Measurements from ENCODE around the gene UBFD1. TPM values are rescaled to one million over a fixed set of nuclear protein-coding genes. Genes with fewer than 3 reads are reported as not detected.
"Not testable (repeated sequence)": the region's sequence is repeated elsewhere in the genome, so short reads cannot be mapped to it uniquely, and the experiment has no call there.

Gene UBFD1
- total and polyA plus RNA-seq, 9 donors, result 44.2 to 75.2 (median 60.6) TPM

GRCh38 chr16:23539984-23540816 is 17.3 kb upstream of the UBFD1 start:
- 97% methylated on average over 5 of the region's 11 CpGs for WGBS (ENCODE audit: insufficient coverage)
- Histone ChIP-seq H3K4me1 (ENCODE audit: control insufficient read depth, insufficient read depth, low read length) (peaks cover 2% of the 10 kb centered on the region), H3K27me3 (ENCODE audit: control insufficient read depth, insufficient read depth, low read length) (no peaks in the 10 kb centered on the region), H3K27ac (ENCODE audit: low read length) (no peak overlapping the region), H3K36me3 (ENCODE audit: control insufficient read depth, insufficient read depth, low read length) (peaks cover 49% of the 10 kb centered on the region), H3K9me3 (replicated peaks; ENCODE audit: control insufficient read depth, low read depth, low read length) (no peaks in the 10 kb centered on the region), H3K4me3 (ENCODE audit: low read length) (no peak overlapping the region)
- DNase-seq, result no peak

- peaks cover 49% of the 10 kb centered on the region for H3K36me3 ChIP-seq (ENCODE audit: control insufficient read depth, insufficient read depth, low read length)
- WGBS (ENCODE audit: insufficient coverage), result no CpG with 5 or more reads among the region's 3 CpGs
- H3K27ac ChIP-seq (ENCODE audit: low read length); H3K4me3 ChIP-seq (ENCODE audit: low read length); H3K27me3 ChIP-seq (ENCODE audit: control insufficient read depth, insufficient read depth, low read length); H3K4me1 ChIP-seq (ENCODE audit: control insufficient read depth, insufficient read depth, low read length); H3K9me3 ChIP-seq (replicated peaks; ENCODE audit: control insufficient read depth, low read depth, low read length); DNase-seq: not testable (repeated sequence)
Measured at GRCh38 chr16:23540817-23541178, 16.7 kb upstream of the UBFD1 start.

- no peak for DNase-seq
- Histone ChIP-seq H3K27me3 (ENCODE audit: control insufficient read depth, insufficient read depth, low read length) (no peaks in the 10 kb centered on the region), H3K4me1 (ENCODE audit: control insufficient read depth, insufficient read depth, low read length) (no peaks in the 10 kb centered on the region), H3K27ac (ENCODE audit: low read length) (no peak overlapping the region), H3K4me3 (ENCODE audit: low read length) (no peak overlapping the region), H3K36me3 (ENCODE audit: control insufficient read depth, insufficient read depth, low read length) (peaks cover 62% of the 10 kb centered on the region), H3K9me3 (replicated peaks; ENCODE audit: control insufficient read depth, low read depth, low read length) (no peaks in the 10 kb centered on the region)
- WGBS (ENCODE audit: insufficient coverage), result 96% methylated on average over 13 of the region's 14 CpGs
Measured at GRCh38 chr16:23544436-23544835, 13.1 kb upstream of the UBFD1 start.

- no CpG with 5 or more reads among the region's 5 CpGs for WGBS (ENCODE audit: insufficient coverage)
- peaks cover 65% of the 10 kb centered on the region for H3K36me3 ChIP-seq (ENCODE audit: control insufficient read depth, insufficient read depth, low read length)
- no peaks in the 10 kb centered on the region for H3K9me3 ChIP-seq (replicated peaks; ENCODE audit: control insufficient read depth, low read depth, low read length)
- no peak for DNase-seq
- no peaks in the 10 kb centered on the region for H3K27me3 ChIP-seq (ENCODE audit: control insufficient read depth, insufficient read depth, low read length)
- H3K27ac ChIP-seq (ENCODE audit: low read length), result no peak overlapping the region
- no peaks in the 10 kb centered on the region for H3K4me1 ChIP-seq (ENCODE audit: control insufficient read depth, insufficient read depth, low read length)
- no peak overlapping the region for H3K4me3 ChIP-seq (ENCODE audit: low read length)
Measured at GRCh38 chr16:23549938-23550337, 7.6 kb upstream of the UBFD1 start.

- peaks cover 8% of the 10 kb centered on the region for H3K4me1 ChIP-seq (ENCODE audit: control insufficient read depth, insufficient read depth, low read length)
Measured at GRCh38 chr16:23552161-23552560, 5.4 kb upstream of the UBFD1 start.

GRCh38 chr16:23554536-23554935 is 3.0 kb upstream of the UBFD1 start:
- no peak overlapping the region for H3K27ac ChIP-seq (ENCODE audit: low read length)
- WGBS (ENCODE audit: insufficient coverage), result no CpG with 5 or more reads among the region's 3 CpGs
- H3K4me3 ChIP-seq (ENCODE audit: low read length), result no peak overlapping the region
- H3K9me3 ChIP-seq (replicated peaks; ENCODE audit: control insufficient read depth, low read depth, low read length), result no peaks in the 10 kb centered on the region
- H3K27me3 ChIP-seq (ENCODE audit: control insufficient read depth, insufficient read depth, low read length), result no peaks in the 10 kb centered on the region
- DNase-seq, result no peak
- peaks cover 19% of the 10 kb centered on the region for H3K4me1 ChIP-seq (ENCODE audit: control insufficient read depth, insufficient read depth, low read length)
- peaks cover 42% of the 10 kb centered on the region for H3K36me3 ChIP-seq (ENCODE audit: control insufficient read depth, insufficient read depth, low read length)

More at GRCh38 chr16:23552161-23552560, 5.4 kb upstream of the UBFD1 start:
- Histone ChIP-seq H3K27me3 (ENCODE audit: control insufficient read depth, insufficient read depth, low read length) (no peaks in the 10 kb centered on the region), H3K9me3 (replicated peaks; ENCODE audit: control insufficient read depth, low read depth, low read length) (no peaks in the 10 kb centered on the region), H3K27ac (ENCODE audit: low read length) (no peak overlapping the region), H3K4me3 (ENCODE audit: low read length) (no peak overlapping the region), H3K36me3 (ENCODE audit: control insufficient read depth, insufficient read depth, low read length) (peaks cover 48% of the 10 kb centered on the region)
- no peak for DNase-seq
- WGBS (ENCODE audit: insufficient coverage), result 89% methylated on average over 5 of the region's 6 CpGs

- whole genome bisulfite sequencing (ENCODE audit: insufficient coverage), result under 1% methylated on average over 56 of the region's 60 CpGs
- Histone ChIP-seq H3K9me3 (replicated peaks; ENCODE audit: control insufficient read depth, low read depth, low read length) (no peaks in the 10 kb centered on the region), H3K4me1 (ENCODE audit: control insufficient read depth, insufficient read depth, low read length) (peaks cover 19% of the 10 kb centered on the region), H3K27ac (ENCODE audit: low read length) (peak overlapping the region; percentile 95), H3K36me3 (ENCODE audit: control insufficient read depth, insufficient read depth, low read length) (peaks cover 46% of the 10 kb centered on the region), H3K27me3 (ENCODE audit: control insufficient read depth, insufficient read depth, low read length) (no peaks in the 10 kb centered on the region), H3K4me3 (ENCODE audit: low read length) (peak overlapping the region; percentile 95)
- peak; percentile 73 for DNase-seq
Measured at GRCh38 chr16:23557779-23558702, 514 bp downstream of the UBFD1 start.

GRCh38 chr16:23561586-23561985 is 4.1 kb downstream of the UBFD1 start:
- Histone ChIP-seq H3K4me3 (ENCODE audit: low read length) (no peak overlapping the region), H3K27ac (ENCODE audit: low read length) (no peak overlapping the region), H3K4me1 (ENCODE audit: control insufficient read depth, insufficient read depth, low read length) (peaks cover 14% of the 10 kb centered on the region), H3K36me3 (ENCODE audit: control insufficient read depth, insufficient read depth, low read length) (peaks cover 71% of the 10 kb centered on the region), H3K9me3 (replicated peaks; ENCODE audit: control insufficient read depth, low read depth, low read length) (no peaks in the 10 kb centered on the region), H3K27me3 (ENCODE audit: control insufficient read depth, insufficient read depth, low read length) (no peaks in the 10 kb centered on the region)
- DNase-seq, result no peak
- WGBS (ENCODE audit: insufficient coverage), result 76% methylated on average over 5 of the region's 5 CpGs

- no peaks in the 10 kb centered on the region for H3K27me3 ChIP-seq (ENCODE audit: control insufficient read depth, insufficient read depth, low read length)
- H3K4me1 ChIP-seq (ENCODE audit: control insufficient read depth, insufficient read depth, low read length), result peaks cover 11% of the 10 kb centered on the region
- peaks cover 80% of the 10 kb centered on the region for H3K36me3 ChIP-seq (ENCODE audit: control insufficient read depth, insufficient read depth, low read length)
- no peak overlapping the region for H3K4me3 ChIP-seq (ENCODE audit: low read length)
- no peak for DNase-seq
- H3K9me3 ChIP-seq (replicated peaks; ENCODE audit: control insufficient read depth, low read depth, low read length), result no peaks in the 10 kb centered on the region
- WGBS (ENCODE audit: insufficient coverage), result 90% methylated on average over 4 of the region's 13 CpGs
- H3K27ac ChIP-seq (ENCODE audit: low read length), result no peak overlapping the region
Measured at GRCh38 chr16:23562505-23562904, 5.0 kb downstream of the UBFD1 start.

- 100% methylated on average over 2 of the region's 6 CpGs for WGBS (ENCODE audit: insufficient coverage)
- H3K9me3 ChIP-seq (replicated peaks; ENCODE audit: control insufficient read depth, low read depth, low read length), result no peaks in the 10 kb centered on the region
- peaks cover 87% of the 10 kb centered on the region for H3K36me3 ChIP-seq (ENCODE audit: control insufficient read depth, insufficient read depth, low read length)
- peaks cover 9% of the 10 kb centered on the region for H3K4me1 ChIP-seq (ENCODE audit: control insufficient read depth, insufficient read depth, low read length)
- no peak for DNase-seq
- H3K4me3 ChIP-seq (ENCODE audit: low read length), result no peak overlapping the region
- no peak overlapping the region for H3K27ac ChIP-seq (ENCODE audit: low read length)
- H3K27me3 ChIP-seq (ENCODE audit: control insufficient read depth, insufficient read depth, low read length), result no peaks in the 10 kb centered on the region
Measured at GRCh38 chr16:23563186-23563585, 5.7 kb downstream of the UBFD1 start.

Data from muscle of leg (tissue), 11 donors.